Common myeloid progenitor, CD34-positive (primary cell): ENCODE measurements around the gene GPAM.

Source experiments
- CTCF ChIA-PET: fragments of 350-600 bp; sonication (Branson Sonifier 250); formaldehyde crosslinking; loops from one replicate; lab custom pipeline; 2021; ENCODE audit warnings: antibody characterized with exemption; lab: Charles Lee
- POLR2A ChIA-PET: fragments of 350-600 bp; sonication (Branson Sonifier 250); formaldehyde crosslinking; loops from one replicate; lab custom pipeline; 2021; ENCODE audit warnings: antibody characterized with exemption; lab: Charles Lee
- DNase-seq, 3 donors: peaks; one replicate each; pipeline versions ENCODE4 v3.0.0 to v3.0.0-alpha.2; 2013
- H3K27ac ChIP-seq, 2 experiments: 1 replicate in 1 of 2; 2 replicates in 1 of 2; pipeline ENCODE4 v1.7.0; 2013; ENCODE audit warnings: inconsistent platforms in 2 of 2, low read length in 2 of 2, mild to moderate bottlenecking in 2 of 2, low read depth in 1 of 2, moderate library complexity in 1 of 2; ENCODE audit not compliant: severe bottlenecking in 2 of 2, insufficient read depth in 1 of 2, poor library complexity in 1 of 2
- H3K27me3 ChIP-seq, 5 experiments: replicated peaks in 2 of 5; 1 replicate in 3 of 5; 2 replicates in 2 of 5; pipeline versions ENCODE4 v1.6.1 to v1.7.0; 2013; ENCODE audit warnings: low read length in 4 of 5, mild to moderate bottlenecking in 2 of 5, moderate library complexity in 2 of 5, inconsistent platforms in 1 of 5; ENCODE audit not compliant: insufficient read depth in 5 of 5, control insufficient read depth in 4 of 5
- H3K36me3 ChIP-seq, 4 experiments: 1 replicate in 2 of 4; 2 replicates in 2 of 4; pipeline versions ENCODE4 v1.6.1 to v1.7.0; 2013; ENCODE audit warnings: low read length in 3 of 4, control low read depth in 1 of 4, mild to moderate bottlenecking in 1 of 4; ENCODE audit not compliant: control insufficient read depth in 4 of 4, insufficient read depth in 4 of 4
- H3K4me1 ChIP-seq, 4 experiments: 1 replicate in 3 of 4; 2 replicates in 1 of 4; pipeline versions ENCODE4 v1.6.1 to v1.7.1; 2013; ENCODE audit warnings: low read length in 3 of 4, mild to moderate bottlenecking in 3 of 4, control low read depth in 1 of 4, inconsistent platforms in 1 of 4, moderate library complexity in 1 of 4; ENCODE audit not compliant: control insufficient read depth in 4 of 4, insufficient read depth in 4 of 4; ENCODE audit errors: control extremely low read depth in 1 of 4
- H3K4me3 ChIP-seq, 7 experiments: 1 replicate in 4 of 7; 2 replicates in 3 of 7; pipeline versions ENCODE4 v1.5.1 to v1.7.0; 2013; ENCODE audit warnings: mild to moderate bottlenecking in 7 of 7, low read length in 6 of 7, moderate library complexity in 6 of 7, inconsistent platforms in 2 of 7, low read depth in 2 of 7, control low read depth in 1 of 7; ENCODE audit not compliant: insufficient read depth in 4 of 7, control insufficient read depth in 1 of 7; ENCODE audit errors: extremely low read depth in 1 of 7
- H3K9me3 ChIP-seq, 5 experiments: 1 replicate in 4 of 5; 2 replicates in 1 of 5; pipeline versions ENCODE4 v1.6.1 to v1.7.1; 2013; ENCODE audit warnings: low read length in 4 of 5, mild to moderate bottlenecking in 2 of 5, inconsistent platforms in 1 of 5, low read depth in 1 of 5, moderate library complexity in 1 of 5; ENCODE audit not compliant: control insufficient read depth in 4 of 5, insufficient read depth in 2 of 5; ENCODE audit errors: control extremely low read depth in 1 of 5
- WGBS: methylation state at CpG from one replicate; pipeline ENCODE4 v1.1.5; 2013; ENCODE audit not compliant: insufficient coverage; 5-methylcytosine and 5-hydroxymethylcytosine counted together

Gene GPAM

GRCh38 chr10:112195224-112195623, 11.7 kb upstream of the GPAM start:
- H3K27me3 ChIP-seq: peaks cover 0 to 6% (median 0%) of the 10 kb centered on the region in 5 experiments
- no peak overlapping the region for H3K27ac ChIP-seq
- no peaks in the 10 kb centered on the region for H3K36me3 ChIP-seq
- POLR2A ChIA-PET: no interaction called here
- H3K4me1 ChIP-seq: no peaks in the 10 kb centered on the region
- WGBS: 88% methylated on average over 7 of the region's 7 CpGs
- no peak for DNase-seq
- CTCF ChIA-PET: no interaction called here
- H3K9me3 ChIP-seq: no peaks in the 10 kb centered on the region
- no peak overlapping the region for H3K4me3 ChIP-seq

GRCh38 chr10:112191791-112192190, 8.2 kb upstream of the GPAM start:
- Histone ChIP-seq H3K27me3 (peaks cover 0 to 6% (median 0%) of the 10 kb centered on the region in 5 experiments), H3K9me3 (peaks cover 0 to 1% (median 0%) of the 10 kb centered on the region in 5 experiments), H3K27ac (no peak overlapping the region), H3K36me3 (no peaks in the 10 kb centered on the region), H3K4me1 (no peaks in the 10 kb centered on the region), H3K4me3 (no peak overlapping the region)
- 87% methylated on average over 4 of the region's 6 CpGs for WGBS
- ChIA-PET POLR2A (no interaction called here), CTCF (no interaction called here)
- DNase-seq: no peak

- ChIA-PET POLR2A (no interaction called here), CTCF (no interaction called here)
These were observed 7.6 kb upstream of the GPAM start for GRCh38 chr10:112191041-112191590.

GRCh38 chr10:112189465-112189864, 5.9 kb upstream of the GPAM start:
- Histone ChIP-seq H3K9me3 (peaks cover 0 to 4% (median 0%) of the 10 kb centered on the region in 5 experiments), H3K27me3 (peaks cover 0 to 6% (median 0%) of the 10 kb centered on the region in 5 experiments), H3K36me3 (no peaks in the 10 kb centered on the region), H3K4me3 (no peak overlapping the region), H3K4me1 (peaks cover 0 to under 1% (median 0%) of the 10 kb centered on the region in 4 experiments), H3K27ac (no peak overlapping the region)
- ChIA-PET POLR2A (no interaction called here), CTCF (interaction anchor here (0.9 kb wide), 1 partner anchor 18 kb away, joined by 3 read pairs; no protein-coding TSS in a partner anchor)
- 93% methylated on average over 2 of the region's 5 CpGs for WGBS
- no peak for DNase-seq

More at GRCh38 chr10:112191041-112191590, 7.6 kb upstream of the GPAM start:
- Histone ChIP-seq H3K9me3 (peaks cover 0 to 3% (median 0%) of the 10 kb centered on the region in 5 experiments), H3K36me3 (no peaks in the 10 kb centered on the region), H3K27me3 (peaks cover 0 to 6% (median 0%) of the 10 kb centered on the region in 5 experiments), H3K27ac (no peak overlapping the region), H3K4me3 (no peak overlapping the region), H3K4me1 (no peaks in the 10 kb centered on the region)
- no peak for DNase-seq
- 81% methylated on average over 3 of the region's 4 CpGs for WGBS

DNA sequence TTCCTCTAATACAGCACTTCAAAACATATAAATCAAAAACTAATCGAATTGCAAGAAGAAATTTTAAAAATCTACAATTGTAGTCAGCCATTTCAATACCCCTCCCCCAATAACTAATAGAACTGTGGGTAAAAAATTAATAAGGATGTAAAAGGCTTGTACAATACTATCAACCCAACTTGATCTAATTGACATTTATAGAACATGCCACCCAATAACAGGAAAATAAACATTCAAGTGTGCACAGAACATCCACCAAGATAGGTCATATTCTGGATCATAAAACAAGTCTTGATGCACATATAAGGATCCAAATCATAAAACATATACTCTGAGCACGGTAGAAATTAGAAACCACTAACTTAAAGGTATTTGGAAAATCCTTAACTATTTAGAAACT, 4.0 kb upstream of the GPAM start:
- peaks cover 4 to 16% (median 8%) of the 10 kb centered on the region in 4 experiments for H3K4me1 ChIP-seq
- no CpG with 5 or more reads among the region's 2 CpGs for WGBS
- H3K27ac ChIP-seq: no peak overlapping the region
- ChIA-PET POLR2A (no interaction called here), CTCF (no interaction called here)
- peaks cover 0 to 3% (median 0%) of the 10 kb centered on the region in 5 experiments for H3K27me3 ChIP-seq
- no peaks in the 10 kb centered on the region for H3K36me3 ChIP-seq
- no peak for DNase-seq
- H3K4me3 ChIP-seq: no peak overlapping the region
- H3K9me3 ChIP-seq: peaks cover 0 to 4% (median 0%) of the 10 kb centered on the region in 5 experiments

GRCh38 chr10:112185959-112186358, 2.4 kb upstream of the GPAM start:
- ChIA-PET CTCF (no interaction called here), POLR2A (no interaction called here)
- Histone ChIP-seq H3K9me3 (peaks cover 0 to 4% (median 0%) of the 10 kb centered on the region in 5 experiments), H3K4me3 (no peak overlapping the region), H3K4me1 (peaks cover 4 to 19% (median 8%) of the 10 kb centered on the region in 4 experiments), H3K36me3 (no peaks in the 10 kb centered on the region), H3K27ac (no peak overlapping the region), H3K27me3 (peaks cover 0 to 2% (median 0%) of the 10 kb centered on the region in 5 experiments)
- WGBS: no CpG with 5 or more reads among the region's 1 CpG
- peak in 2 of 3 donors; percentile 7 to 29 for DNase-seq

GRCh38 chr10:112184379-112184778, 814 bp upstream of the GPAM start:
- 13% methylated on average over 1 of the region's 2 CpGs for WGBS
- Histone ChIP-seq H3K9me3 (peaks cover 0 to 4% (median 0%) of the 10 kb centered on the region in 5 experiments), H3K36me3 (peaks cover 0 to 11% (median 3%) of the 10 kb centered on the region in 4 experiments), H3K4me1 (peaks cover 4 to 19% (median 8%) of the 10 kb centered on the region in 4 experiments), H3K27ac (peak overlapping the region in 1 of 2 experiments; percentile 87), H3K4me3 (peak overlapping the region in 4 of 7 experiments; percentile 95 to 98 (median 98)), H3K27me3 (no peaks in the 10 kb centered on the region)
- no peak for DNase-seq
- POLR2A ChIA-PET: no interaction called here
- CTCF ChIA-PET: interaction anchor here (1.7 to 2.4 kb wide), 2 partner anchors 15 to 48 kb away, joined by 5 to 7 read pairs; no protein-coding TSS in a partner anchor
